GM19035 (cell line): Measurements from ENCODE around the gene CUX1.
"Not testable (repeated sequence)": the region's sequence is repeated elsewhere in the genome, so short reads cannot be mapped to it uniquely, and the experiment has no call there.

Experiments used
- ATAC-seq: cut with Tn5 transposase; IDR thresholded peaks from one replicate; pipeline ENCODE4 v1.9.1; 2021; ENCODE audit not compliant: unreplicated experiment

Gene CUX1

DNA sequence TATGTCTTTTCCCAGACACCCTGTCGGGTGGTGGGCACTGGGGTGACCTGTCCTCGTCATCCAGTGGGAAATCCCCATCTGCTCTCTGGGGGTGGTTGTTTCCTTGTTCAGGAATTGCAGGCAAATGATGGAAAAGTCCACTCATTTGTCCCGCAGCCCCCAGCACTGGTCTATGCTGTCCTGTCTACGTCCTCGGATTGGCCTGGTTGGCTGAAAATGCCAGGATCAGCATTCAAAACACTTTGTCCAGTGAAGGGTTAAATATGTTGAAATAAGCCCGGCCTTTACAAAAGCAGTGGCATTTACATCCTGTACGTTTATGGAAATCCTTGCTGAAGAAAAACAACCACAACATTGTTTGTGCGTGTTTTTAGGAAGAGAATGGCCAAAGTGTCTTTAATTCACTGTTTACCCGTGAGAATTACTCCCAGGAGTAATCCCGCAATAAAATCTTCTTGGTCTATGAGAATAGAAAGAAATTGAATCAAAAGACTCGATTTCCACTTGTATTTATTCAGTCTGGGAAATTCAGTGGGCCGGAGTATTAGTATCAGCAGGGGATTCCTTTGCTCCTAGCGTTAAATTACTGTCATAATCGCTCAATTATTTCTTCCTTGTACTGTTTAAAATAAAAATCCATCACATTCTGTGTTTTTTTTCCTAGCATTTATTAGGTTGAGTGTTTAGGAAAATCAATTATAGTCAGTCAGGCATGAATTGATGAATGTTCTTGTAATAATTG is 352.4 kb downstream of the CUX1 start:
- ATAC-seq, result no peak

DNA sequence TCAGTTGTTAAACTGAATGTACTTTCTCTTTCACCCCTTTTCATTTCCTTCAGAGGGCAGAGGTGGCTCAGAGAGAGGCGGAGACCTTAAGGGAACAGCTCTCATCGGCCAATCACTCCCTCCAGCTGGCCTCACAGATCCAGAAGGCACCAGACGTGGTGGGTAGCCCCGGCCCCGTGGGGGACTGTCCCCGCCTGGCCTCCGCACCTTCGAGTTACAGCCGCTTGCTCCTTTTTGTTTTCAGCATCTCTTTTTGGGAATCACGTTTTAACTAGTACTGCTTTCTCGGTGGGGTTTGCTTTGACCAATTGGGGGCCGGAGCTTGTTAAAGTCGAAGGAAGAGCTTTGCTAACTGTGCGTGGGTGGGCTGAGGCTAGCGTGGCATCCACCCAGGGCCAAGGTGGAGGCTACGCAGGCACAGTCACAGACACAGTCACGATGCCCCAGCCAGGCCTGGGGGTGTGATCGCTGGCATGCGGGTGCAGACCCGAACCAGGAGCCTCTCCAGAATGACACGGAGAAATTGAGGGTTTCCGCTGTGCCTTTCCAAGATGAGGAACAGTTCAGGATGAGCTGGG is 353.1 kb downstream of the CUX1 start:
- ATAC-seq, result no peak

DNA sequence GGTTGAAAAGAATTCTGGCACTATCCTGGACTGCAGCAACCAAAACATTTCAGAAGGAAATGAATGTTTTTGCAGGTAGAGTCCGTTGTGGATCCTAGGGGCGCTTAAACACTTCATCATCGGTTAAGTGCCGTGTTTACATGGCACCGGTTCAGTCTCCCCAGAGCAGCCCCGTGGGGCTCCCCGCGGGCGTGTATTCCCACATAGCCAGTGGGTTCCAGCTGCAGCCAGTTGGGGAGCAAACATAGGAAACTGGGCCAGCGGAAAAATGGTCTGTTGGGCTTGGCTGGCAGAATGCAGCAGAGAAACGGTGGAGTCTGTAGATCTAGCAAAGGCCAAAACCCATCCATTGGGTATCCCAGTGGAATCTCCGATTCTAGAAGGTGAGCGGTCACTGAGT is 356.2 kb downstream of the CUX1 start:
- no peak for ATAC-seq

DNA sequence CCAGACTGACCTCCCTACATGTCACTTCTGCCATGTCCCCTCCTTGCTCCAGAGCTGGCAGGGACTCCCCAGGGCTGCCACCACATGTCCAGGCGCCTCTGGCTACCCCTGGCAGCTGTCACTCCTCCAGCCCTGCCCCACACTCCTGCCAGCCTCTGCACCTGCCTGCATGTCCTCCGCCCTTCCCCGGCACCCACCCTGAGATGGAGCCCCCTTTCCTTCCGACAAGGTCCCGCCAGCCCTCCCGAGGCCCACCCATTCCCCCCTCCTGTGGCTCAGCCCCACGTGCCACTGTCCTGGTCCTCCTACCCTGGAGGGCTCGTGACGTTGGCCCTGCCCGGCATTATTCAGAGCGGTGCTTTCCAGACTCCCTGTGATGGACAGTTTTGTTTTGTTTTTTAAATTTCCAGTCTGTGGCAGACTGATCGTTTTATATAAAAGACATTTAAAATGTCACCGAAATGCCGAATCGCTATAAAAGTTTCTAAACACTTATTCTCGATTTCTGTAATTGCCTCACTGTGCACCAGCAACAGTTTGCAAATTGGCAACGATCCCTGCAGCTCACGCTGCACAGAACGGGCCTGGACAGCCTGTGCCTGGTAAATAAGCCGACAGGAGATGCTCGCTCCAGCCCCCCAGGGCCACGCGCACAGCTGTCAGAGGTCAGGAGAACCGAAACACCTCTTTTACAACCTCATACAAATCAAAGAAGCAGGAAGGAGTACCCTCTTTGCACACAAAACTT is 358.2 kb downstream of the CUX1 start:
- ATAC-seq, result no peak

DNA sequence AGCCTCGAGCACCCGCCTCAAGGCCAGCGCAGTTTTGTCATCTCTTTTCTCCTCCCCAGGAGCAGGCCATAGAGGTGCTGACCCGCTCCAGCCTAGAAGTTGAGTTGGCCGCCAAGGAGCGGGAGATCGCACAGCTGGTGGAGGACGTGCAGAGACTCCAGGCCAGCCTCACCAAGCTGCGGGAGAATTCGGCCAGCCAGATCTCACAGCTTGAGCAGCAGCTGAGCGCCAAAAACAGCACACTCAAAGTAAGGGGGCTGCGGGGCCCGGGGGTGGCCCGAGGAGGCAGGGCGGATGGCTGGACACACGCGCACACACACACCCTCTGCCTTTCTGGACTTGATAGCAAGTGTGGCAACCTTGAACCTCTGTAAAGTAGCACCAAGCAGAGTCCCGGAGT is 361.0 kb downstream of the CUX1 start:
- ATAC-seq, result no peak

DNA sequence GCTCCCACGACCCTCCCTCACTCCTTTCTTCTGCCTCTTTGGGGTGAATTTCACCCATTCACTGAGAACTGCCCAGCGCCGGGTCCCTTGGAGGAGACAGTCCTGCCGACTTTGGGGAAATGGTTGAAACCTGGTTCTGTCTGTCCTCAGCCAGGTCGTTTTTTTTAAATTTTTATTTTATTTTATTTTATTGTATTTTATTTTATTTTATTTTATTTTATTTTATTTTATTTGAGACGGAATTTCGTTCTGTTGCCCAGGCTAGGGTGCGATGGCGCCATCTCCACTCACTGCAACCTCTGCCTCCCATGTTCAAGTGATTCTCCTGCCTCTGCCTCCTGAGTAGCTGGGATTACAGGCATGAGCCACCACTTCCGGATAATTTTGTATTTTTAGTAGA is 363.3 kb downstream of the CUX1 start:
- no peak for ATAC-seq

DNA sequence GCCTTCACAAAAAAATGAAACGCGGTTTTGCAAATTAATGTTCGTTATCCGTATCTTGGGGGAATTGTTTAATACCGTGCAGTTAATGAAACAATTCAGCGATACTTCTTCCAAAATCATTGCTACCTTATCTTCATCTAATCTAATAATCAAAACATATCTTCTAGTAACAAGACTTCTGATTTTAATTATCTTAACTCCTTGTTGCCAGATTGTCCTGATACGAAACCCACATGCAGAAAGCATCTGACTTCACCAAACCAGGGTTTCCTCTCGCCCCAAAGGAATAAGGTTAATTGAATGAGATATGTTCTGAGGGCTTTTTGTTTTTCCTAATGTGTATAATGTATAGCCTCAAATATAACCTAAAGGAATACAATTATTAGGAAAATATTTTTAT is 364.1 kb downstream of the CUX1 start:
- no peak for ATAC-seq

DNA sequence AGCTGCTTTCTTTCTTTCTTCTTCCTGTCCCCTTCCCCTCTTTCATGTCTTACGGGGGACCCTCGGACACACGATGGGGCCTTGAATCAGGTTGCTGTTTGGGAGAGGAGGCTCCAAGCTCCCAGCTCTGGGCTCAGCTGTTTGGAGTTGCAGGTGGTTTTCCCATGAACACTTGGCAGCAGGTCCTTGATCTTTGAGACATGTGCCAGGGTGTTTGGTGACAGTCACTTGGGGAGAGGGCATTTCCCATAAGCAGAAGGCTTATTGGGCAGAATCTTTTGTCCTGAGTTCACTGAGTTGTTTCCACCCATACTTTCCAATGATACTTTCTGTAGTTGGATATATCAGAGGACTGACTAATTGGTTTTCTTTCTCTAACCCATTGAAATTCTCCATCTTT is 364.6 kb downstream of the CUX1 start:
- no peak for ATAC-seq

DNA sequence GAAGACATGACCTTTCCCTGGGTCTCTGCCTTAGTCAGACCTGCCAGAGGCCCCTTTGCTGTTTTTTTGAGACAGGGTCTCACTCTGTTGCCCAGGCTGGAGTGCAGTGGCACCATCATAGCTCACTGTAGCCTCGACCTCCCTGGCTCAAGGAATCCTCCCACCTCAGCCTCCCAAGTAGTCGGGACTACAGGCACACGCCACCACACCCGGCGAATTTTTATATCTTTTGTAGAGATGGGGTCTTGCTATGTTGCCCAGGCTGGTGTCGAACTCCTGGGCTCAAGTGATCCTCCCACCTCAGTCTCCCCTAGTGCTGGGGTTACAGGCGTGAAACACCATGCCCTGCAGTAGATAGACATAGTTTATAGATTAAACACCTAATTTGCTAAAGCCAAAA is 366.4 kb downstream of the CUX1 start:
- ATAC-seq, result not testable (repeated sequence)

DNA sequence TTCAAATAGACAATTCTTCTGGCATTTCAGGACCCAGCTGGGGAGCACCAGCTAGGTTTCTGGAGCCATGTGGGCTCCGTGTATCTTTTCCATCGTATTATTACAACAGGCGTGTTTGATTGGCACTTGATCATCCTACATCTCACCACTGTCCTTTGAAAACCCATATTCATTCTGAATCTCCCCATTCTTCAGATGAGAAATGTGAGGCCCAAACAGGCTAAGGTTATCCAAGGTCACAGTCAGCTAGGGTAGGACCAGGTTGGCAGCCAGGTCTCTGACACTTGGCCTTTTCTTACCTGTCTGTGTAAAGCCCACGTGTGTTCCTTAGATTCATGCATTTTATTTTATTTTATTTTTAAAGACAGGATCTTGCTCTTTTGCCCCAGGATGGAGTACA is 366.9 kb downstream of the CUX1 start:
- ATAC-seq, result no peak

DNA sequence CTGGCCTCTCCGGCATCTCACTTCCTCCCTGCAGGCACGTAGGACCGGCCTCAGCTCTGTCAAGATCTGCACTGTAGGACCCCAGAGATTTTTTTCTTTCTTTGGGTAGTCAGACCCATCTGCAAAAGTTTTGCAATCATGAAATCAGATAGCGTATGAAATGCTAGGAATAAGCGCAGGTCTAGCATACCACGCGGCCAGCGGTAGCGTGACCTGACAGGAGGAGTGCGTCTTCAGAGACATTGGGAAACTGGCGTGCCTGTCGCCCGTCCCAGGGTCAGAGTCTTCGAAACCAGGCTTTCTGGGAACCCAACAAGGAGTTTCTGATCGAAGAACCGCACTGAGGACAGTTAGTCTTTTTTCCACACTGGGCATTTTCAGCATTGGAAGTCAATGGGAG is 368.4 kb downstream of the CUX1 start:
- ATAC-seq, result no peak

DNA sequence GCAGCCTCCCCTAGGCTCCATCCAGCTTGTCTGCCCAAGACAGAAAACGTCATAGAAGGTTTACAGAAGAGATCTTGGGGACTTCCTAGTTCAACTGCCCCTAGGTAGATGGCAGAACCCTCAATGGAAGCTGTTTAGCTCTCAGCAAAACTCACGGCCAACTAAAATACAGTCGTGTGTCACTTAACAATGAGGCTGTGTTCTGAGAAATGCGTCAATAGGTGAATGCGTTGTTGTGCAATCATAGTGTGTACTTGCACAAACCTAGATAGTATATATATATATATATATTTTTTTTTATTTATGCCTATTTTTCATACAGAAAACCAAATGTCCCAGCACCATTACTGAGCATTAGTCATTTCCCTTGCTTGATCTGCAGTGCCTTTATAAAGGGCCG is 368.9 kb downstream of the CUX1 start:
- ATAC-seq, result no peak

DNA sequence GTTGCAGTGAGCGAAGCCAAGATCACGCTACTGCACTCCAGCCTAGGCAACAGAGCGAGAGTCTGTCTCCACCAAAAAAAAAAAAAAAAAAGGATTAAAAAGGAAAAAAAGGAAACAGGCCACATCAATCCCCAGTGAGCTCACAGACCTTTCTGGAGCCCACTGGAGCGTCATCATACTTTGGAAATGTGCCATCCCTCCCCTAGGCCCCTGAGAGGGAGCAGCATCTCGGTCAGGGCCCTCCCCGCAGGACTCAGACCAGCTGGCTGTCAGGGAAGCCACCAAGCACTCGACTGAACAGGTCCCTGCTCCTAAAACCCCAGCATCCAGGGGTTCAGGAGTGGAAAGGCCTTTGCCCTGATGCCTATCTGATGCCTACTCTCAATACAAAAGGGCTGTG is 371.3 kb downstream of the CUX1 start:
- ATAC-seq, result no peak

DNA sequence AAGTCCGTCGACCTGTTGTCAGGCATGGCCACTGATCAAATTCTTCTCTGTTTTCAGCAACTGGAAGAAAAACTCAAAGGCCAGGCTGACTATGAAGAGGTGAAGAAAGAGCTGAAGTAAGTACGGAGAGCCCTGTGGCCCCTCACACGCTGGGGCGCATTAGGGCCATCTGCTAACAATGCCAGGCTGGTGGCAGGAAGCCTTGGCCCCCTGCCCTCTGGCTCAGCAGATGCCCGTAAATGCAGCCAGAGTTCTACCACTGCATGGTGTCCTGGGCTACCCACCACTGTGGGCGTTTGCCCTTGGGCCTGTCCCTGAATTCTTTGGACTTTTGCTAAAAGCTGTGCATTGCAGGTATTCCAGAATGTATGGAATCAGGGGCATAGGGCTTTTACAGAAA is 372.3 kb downstream of the CUX1 start:
- no peak for ATAC-seq

DNA sequence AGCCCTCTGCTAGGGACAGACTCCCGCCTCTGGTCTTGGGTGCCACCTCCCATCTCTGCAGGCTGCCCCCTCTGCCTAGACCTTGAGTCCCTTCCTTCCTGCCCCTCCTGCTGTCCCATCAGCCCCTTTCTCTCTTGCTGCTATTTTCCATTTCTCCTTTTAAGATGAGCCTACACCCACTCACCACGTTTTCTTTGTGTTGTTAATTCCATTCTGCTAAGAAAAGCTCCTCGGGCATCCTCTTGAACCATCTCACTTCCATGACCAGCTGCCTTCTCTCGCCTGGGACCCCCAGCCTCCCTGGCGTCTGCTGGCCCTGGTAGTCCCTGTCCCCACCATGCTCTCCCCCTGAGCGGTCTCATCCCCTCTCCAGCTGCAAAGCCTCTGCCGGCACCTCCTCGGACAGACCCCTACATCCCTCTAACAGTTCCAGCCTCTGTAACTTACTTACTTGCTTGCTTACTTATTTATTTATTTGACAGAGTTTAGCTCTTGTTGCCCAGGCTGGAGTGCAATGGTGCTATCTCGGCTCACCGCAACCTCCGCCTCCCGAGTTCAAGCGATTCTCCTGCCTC is 373.4 kb downstream of the CUX1 start:
- no peak for ATAC-seq

DNA sequence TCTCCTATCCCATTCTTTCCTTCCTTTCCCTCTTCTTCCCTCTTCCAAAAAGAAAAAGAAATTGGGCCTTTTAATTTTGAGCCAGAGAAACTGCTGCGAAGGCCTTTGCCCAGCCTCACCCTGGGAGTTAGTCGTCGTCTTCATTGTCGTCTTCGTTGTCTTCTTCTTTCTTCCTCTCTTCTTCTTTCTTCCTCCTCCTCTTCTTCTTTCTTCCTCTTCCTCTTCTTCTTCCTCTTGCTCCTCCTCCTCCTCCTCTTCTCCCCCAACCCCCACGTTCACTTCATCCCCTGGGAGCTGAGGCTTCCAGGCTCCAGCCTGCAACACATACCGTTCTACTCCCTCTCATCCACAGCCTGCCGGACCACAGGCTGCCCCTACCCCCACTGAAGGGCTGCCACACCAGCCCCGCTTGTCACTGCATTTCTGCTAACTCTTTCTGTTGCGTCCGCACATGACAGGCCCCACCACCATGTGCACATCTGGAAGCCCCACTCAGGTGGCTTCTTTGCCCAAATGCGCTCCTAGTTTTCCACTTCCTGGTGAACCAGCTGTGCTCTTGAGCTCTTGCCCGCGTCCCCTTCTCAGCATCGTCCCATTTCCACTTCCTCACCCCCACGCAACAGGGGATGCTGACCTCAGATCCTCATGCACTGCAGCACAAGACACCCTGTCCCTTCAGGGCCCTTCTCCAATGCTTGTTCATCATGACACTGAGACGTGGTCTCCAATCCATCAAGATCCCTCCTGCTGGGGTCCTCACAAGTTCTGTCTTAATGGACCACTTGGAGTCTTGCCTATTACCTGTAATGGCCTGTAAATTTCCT is 374.3 kb downstream of the CUX1 start:
- no peak for ATAC-seq

DNA sequence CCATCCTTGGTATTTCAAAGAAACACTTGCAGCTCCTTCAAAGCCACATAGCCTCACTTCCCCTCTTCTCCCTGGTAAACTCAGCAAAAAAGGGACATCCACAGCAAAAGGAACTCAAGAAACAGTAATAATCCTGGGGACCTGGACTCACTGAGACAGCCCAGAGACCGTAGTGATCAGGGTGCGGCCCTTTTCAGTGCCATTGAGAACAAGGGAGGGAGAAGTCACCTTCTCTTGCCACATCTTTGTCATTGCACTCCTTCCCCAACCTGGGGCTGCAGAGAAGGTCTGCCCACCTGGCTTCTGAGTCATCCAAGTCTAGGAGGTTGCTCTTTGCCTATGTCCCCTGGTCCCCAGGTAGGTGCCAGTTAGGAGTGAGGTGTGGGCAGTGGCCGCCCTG is 375.4 kb downstream of the CUX1 start:
- ATAC-seq, result no peak

DNA sequence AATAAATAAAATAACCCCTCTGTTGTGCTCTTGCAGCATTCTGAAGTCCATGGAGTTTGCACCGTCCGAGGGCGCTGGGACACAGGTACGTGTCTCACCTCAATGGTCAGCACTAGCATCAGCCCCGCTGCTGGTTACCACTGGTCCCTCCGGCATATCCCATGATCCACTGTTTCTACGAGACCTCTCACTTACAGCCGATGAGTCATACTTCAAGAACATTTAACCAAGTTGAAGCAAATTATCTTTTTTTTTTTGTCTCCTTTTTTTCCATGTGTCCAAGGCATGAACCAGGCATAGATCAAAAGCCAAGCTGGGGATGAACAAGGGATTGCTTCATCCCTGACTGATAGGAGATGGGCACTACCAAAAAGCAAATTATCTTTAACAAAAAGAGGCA is 376.4 kb downstream of the CUX1 start:
- no peak for ATAC-seq

DNA sequence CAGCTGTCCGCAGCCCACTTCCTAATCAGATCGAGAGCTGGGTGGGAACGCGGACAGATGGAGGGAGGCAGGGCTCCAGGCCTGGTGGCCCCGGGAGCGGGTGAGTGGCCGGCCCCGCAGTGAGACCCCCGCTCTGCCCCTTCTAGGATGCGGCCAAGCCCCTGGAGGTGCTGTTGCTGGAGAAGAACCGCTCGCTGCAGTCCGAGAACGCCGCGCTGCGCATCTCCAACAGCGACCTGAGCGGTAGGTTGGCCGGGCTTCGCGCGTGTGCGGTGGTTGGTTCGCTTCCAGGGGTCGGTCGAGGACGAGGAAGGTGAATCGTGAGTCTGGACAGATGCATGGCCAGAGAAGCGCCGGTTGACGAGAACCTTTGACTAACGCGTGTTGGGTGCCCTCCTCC is 377.9 kb downstream of the CUX1 start:
- no peak for ATAC-seq

DNA sequence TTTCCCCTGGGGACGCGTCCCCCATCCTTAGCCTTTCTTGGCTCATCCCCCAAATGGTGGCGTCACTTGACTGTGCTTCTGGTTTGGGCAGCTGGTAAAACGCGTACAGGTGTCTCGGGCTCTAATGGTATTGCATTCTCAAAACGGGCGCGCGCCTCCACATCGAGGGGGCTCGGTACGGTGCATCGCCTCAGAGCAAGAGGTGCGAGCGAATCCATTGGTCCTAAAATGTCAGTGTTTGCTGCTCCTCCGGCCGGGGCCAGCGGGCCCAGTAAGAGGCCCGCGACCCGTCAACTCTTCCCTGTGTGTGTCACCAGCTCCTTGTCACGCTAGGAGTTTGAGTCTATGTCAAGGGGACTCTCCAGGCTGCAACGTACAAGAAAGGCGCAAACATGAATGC is 378.6 kb downstream of the CUX1 start:
- ATAC-seq, result no peak

DNA sequence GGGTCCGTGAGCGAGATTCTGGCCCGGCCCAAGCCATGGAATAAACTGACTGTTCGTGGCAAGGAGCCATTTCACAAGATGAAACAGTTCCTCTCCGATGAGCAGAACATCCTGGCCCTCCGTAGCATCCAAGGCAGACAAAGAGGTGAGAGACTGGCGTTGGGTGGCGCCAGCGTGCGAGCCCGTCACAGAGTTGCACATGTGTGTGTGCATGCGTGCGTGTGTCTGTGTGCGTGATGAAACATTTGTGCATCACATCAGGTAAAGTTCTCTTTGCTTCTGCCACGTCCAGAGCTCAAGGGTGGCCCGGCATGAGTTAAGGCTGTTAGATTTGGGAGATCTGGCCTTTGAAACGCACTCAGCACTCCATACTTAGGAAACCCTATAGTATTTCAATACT is 379.7 kb downstream of the CUX1 start:
- no peak for ATAC-seq
